PFSK-1 (cell line): ENCODE results near the gene SPART.

Experiments
- FOXP2 ChIP-seq: optimal IDR thresholded peaks from 2 replicates; pipeline ENCODE3; 2011; ENCODE audit warnings: borderline replicate concordance, control low read depth, inconsistent platforms; ENCODE audit not compliant: insufficient read depth; ENCODE audit errors: extremely low read length, extremely low read depth
- POLR2AphosphoS5 ChIP-seq: IDR thresholded peaks from 2 replicates; pipeline ENCODE4 v1.6.1; 2012; ENCODE audit warnings: low read depth, mild to moderate bottlenecking, control low read depth, low read length, moderate library complexity
- REST ChIP-seq, 2 experiments: IDR thresholded peaks; 2 replicates each; pipeline versions ENCODE4 v1.6.1 to v1.8.0; 2011 to 2012; ENCODE audit warnings: low read depth in 2 of 2, low read length in 2 of 2, control low read depth in 1 of 2, inconsistent platforms in 1 of 2, mild to moderate bottlenecking in 1 of 2, moderate library complexity in 1 of 2; ENCODE audit not compliant: insufficient read depth in 1 of 2
- SIN3A ChIP-seq: IDR thresholded peaks from 2 replicates; pipeline ENCODE4 v1.6.1; 2012; ENCODE audit warnings: mild to moderate bottlenecking, low read length, moderate library complexity, borderline replicate concordance; ENCODE audit not compliant: insufficient read depth
- TAF1 ChIP-seq: IDR thresholded peaks from 2 replicates; pipeline ENCODE4 v1.6.1; 2012; ENCODE audit warnings: low read length, control low read depth, borderline replicate concordance; ENCODE audit not compliant: insufficient read depth

- TF ChIP-seq SIN3A: no peak
- no peak for TF ChIP-seq POLR2AphosphoS5
- no peak for TF ChIP-seq TAF1
- no peak for TF ChIP-seq REST (IDR thresholded peaks at IDR 0.05; ENCODE audit: insufficient read depth in 1 of 2, low read depth in 2 of 2, low read length in 2 of 2)
- TF ChIP-seq FOXP2: no peak
Measured at GRCh38 chr13:36258831-36259230, 87.4 kb downstream of the SPART start.
